HepG2 (cell line): Measurements from ENCODE around the gene GP1BA. TPM values are rescaled to one million over a fixed set of nuclear protein-coding genes. Genes with fewer than 3 reads are reported as not detected.

ENCODE experiments used
- ARID3A ChIP-seq: IDR thresholded peaks from 2 replicates; pipeline ENCODE4 v1.6.1; 2012; ENCODE audit warnings: low read depth, low read length, improper control_type of control experiment
- CTCF ChIP-seq: sonication (generic); formaldehyde crosslinking; IDR thresholded peaks from 2 replicates; pipeline ENCODE4 v1.5.0; 2020; ENCODE audit warnings: mild to moderate bottlenecking, missing genetic modification reagents, moderate library complexity
- E2F1 ChIP-seq: sonication (generic); formaldehyde crosslinking; IDR thresholded peaks from 2 replicates; pipeline ENCODE4 v1.5.0; 2020; ENCODE audit warnings: missing genetic modification reagents
- ELF3 ChIP-seq: IDR thresholded peaks from 2 replicates; pipeline ENCODE4 v1.6.1; 2016; ENCODE audit warnings: missing genetic modification reagents, missing compliant biosample characterization
- HOXA5 ChIP-seq: sonication (generic); formaldehyde crosslinking; IDR thresholded peaks from 2 replicates; pipeline ENCODE4 v1.4.0; 2020; ENCODE audit warnings: missing genetic modification reagents
- MAFF ChIP-seq: IDR thresholded peaks from 2 replicates; pipeline ENCODE4 v1.6.1; 2011; ENCODE audit warnings: low read depth, low read length, improper control_type of control experiment
- NFAT5 ChIP-seq: sonication (generic); formaldehyde crosslinking; IDR thresholded peaks from 2 replicates; pipeline ENCODE4 v1.4.0; 2020; ENCODE audit warnings: missing genetic modification reagents
- RARG ChIP-seq: sonication (generic); formaldehyde crosslinking; IDR thresholded peaks from 2 replicates; pipeline ENCODE4 v1.4.0; 2020; ENCODE audit warnings: low read depth, mild to moderate bottlenecking, missing genetic modification reagents
- ZFP36L2 ChIP-seq: sonication (generic); formaldehyde crosslinking; IDR thresholded peaks from 2 replicates; pipeline ENCODE4 v1.4.0; 2020; ENCODE audit warnings: missing genetic modification reagents
- ZFP37 ChIP-seq: sonication (generic); formaldehyde crosslinking; IDR thresholded peaks from 2 replicates; pipeline ENCODE4 v1.4.0; 2020; ENCODE audit warnings: missing genetic modification reagents, borderline replicate concordance
- ZNF264 ChIP-seq: sonication (generic); formaldehyde crosslinking; IDR thresholded peaks from 2 replicates; pipeline ENCODE4 v1.4.0; 2020; ENCODE audit warnings: missing genetic modification reagents
- ZNF501 ChIP-seq: sonication (generic); formaldehyde crosslinking; IDR thresholded peaks from 2 replicates; pipeline ENCODE4 v1.5.1; 2020; ENCODE audit warnings: mild to moderate bottlenecking, moderate library complexity, missing genetic modification reagents
- ZNF563 ChIP-seq: sonication (generic); formaldehyde crosslinking; IDR thresholded peaks from 2 replicates; pipeline ENCODE4 v1.8.0; 2022; ENCODE audit warnings: mild to moderate bottlenecking, moderate library complexity, missing genetic modification reagents
- ZNF615 ChIP-seq: sonication (generic); formaldehyde crosslinking; IDR thresholded peaks from 2 replicates; pipeline ENCODE4 v1.5.0; 2020; ENCODE audit warnings: mild to moderate bottlenecking, missing genetic modification reagents, borderline replicate concordance
- ZNF687 ChIP-seq: sonication (generic); formaldehyde crosslinking; IDR thresholded peaks from 2 replicates; pipeline ENCODE4 v1.5.1; 2020; ENCODE audit warnings: mild to moderate bottlenecking, missing genetic modification reagents, moderate library complexity
- polyA plus RNA-seq, 8 experiments: library from polyadenylated mRNA; depleted of rRNA in 3 of 8; stranded (reverse) in 7 of 8; unstranded in 1 of 8; fragments of >200 nt; fragmentation: Illumina TruSeq in 4 of 8; extraction: Trizol in 4 of 8; gene quantifications; 2 replicates each; pipeline versions ENCODE4 v1.2.1 to v1.2.3, GENCODE V29; 2011 to 2016; ENCODE audit warnings: low read depth in 4 of 8, missing spikeins in 1 of 8, mixed read lengths in 1 of 8; ENCODE audit not compliant: insufficient read depth in 1 of 8
- total RNA-seq, 5 experiments: library from RNA; depleted of rRNA; stranded (reverse); fragments of >200 nt; fragmentation: Illumina TruSeq; extraction: Trizol; gene quantifications; 2 replicates each; pipeline ENCODE4 v1.2.3, GENCODE V29; 2016; ENCODE audit warnings: low read depth in 1 of 5

Gene GP1BA
- total and polyA plus RNA-seq, 2 of the 13 experiments (the other 11 are each of a cell fraction or from before 2014, with no cell fraction given): not detected

- peak; percentile 59; the same call in 1 of the 2 replicates for TF ChIP-seq NFAT5 (CRISPR knock-in tag)
- TF ChIP-seq ELF3 (CRISPR knock-in tag): no peak
- no peak for TF ChIP-seq ZNF264 (CRISPR knock-in tag)
- peak; percentile 45; the same call in 1 of the 2 replicates for TF ChIP-seq HOXA5 (CRISPR knock-in tag)
- TF ChIP-seq ZNF687 (CRISPR knock-in tag): peak; percentile 53
- TF ChIP-seq ZNF563: no peak; the same call in 1 of the 2 replicates
- TF ChIP-seq ARID3A: no peak
- no peak for TF ChIP-seq ZNF615 (CRISPR knock-in tag)
- TF ChIP-seq ZFP36L2 (CRISPR knock-in tag): no peak
- no peak for TF ChIP-seq CTCF (CRISPR knock-in tag)
- TF ChIP-seq MAFF: no peak
- no peak for TF ChIP-seq ZFP37 (CRISPR knock-in tag)
- TF ChIP-seq E2F1 (CRISPR knock-in tag): no peak
- TF ChIP-seq RARG (CRISPR knock-in tag): no peak
- TF ChIP-seq ZNF501 (CRISPR knock-in tag): no peak
Measured at GRCh38 chr17:4950075-4950745, 18.1 kb downstream of the GP1BA start (continued).
